Measurements from ENCODE around the gene SMIM13.
A peak's percentile ranks its signal among the peaks of the same experiment; 100 is the strongest.

Gene SMIM13

GRCh38 chr6:11123978-11124377 lies 30.3 kb downstream of the SMIM13 start:
- no peak for DNase-seq

DNA sequence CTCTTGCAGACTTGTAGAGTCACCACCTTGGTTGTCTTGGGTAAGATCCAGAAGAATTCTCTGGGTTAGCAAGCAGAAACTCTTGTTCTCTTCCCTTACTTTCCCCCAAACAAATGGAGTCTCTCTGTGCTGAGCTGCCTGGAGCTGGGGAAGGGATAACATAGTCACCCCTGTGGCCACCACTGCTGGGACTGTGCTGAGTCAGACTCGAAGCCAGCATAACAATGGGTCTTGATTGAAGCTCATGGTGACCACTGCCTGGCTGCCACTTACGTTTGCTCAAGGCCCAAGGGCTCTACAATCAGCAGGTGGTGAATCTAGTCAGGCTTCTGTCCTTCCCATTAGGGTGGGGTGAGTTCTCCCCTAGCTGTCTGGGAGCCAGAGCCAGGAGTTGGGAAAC lies 33.2 kb downstream of the SMIM13 start:
- no peak for DNase-seq

- DNase-seq = no peak
Observed at GRCh38 chr6:11128608-11129007, 35.0 kb downstream of the SMIM13 start.

- DNase-seq = no peak
Observed at GRCh38 chr6:11129908-11130565, 36.4 kb downstream of the SMIM13 start.

DNA sequence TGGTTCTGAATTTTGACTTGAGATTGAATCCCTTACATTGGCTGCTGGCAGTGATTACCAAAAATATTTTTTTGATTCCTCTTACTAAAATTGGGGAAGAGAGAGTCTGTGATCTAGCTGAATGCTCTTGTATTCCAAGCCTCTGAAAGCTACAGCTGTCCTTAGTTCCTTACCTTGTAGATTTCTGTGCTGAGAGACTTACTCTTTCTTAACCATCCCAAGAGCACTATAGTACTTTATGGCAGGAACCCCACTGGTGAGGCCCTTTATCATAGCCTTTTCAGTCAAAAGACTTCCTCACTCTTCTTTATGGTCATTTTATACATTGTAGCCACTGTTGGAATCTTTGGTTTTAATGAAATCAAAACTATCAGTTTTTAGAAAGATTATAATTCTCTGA lies 37.0 kb downstream of the SMIM13 start:
- DNase-seq = no peak

GRCh38 chr6:11132194-11132888 lies 38.7 kb downstream of the SMIM13 start:
- DNase-seq = no peak

- DNase-seq = no peak
Observed at GRCh38 chr6:11133281-11133680, 39.6 kb downstream of the SMIM13 start.

GRCh38 chr6:11136809-11137208 lies 43.2 kb downstream of the SMIM13 start:
- no peak for DNase-seq

DNA sequence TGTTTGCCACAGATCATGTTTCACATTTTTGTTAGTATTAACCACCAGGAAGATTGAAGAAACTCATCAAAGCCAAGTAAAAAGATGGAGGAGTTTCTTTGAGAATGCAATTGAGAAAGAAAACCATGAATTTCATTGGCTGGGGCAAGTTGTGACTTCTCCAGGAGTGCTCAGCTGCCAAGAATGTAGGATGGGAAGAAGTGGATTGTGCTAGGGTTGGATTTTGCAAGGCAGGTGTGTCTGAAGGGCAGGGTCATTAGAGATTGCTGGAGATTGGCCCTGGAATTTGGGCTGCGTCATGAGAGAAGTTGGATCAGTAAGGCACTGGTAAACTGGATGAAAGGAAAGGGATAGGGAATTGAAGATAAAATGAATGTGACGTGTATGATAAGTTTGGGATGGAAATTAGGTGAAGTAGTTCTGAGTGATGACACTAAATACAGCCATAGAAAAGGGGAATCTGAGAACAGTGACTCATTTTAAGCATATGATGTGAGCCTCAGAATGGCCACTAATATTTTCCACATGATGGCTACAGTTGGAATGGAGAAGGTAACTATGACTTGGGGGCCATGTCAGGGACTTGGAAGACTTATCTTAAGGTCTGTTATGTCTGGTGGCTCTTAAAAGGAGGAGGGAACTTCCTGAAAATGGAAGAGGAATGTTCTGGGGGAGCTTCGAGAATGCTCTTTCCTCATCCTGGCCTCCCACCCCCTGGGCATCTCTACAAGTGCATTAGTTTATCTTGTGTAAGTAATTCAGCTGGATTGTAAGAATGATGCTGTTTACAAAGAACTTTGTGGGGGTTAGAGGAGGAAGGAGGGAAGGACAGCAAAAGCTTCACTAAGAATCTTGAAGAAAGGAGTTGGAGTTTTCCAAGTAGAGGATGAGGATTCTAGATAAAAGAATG lies 45.7 kb downstream of the SMIM13 start:
- no peak for DNase-seq

GRCh38 chr6:11140056-11140455 lies 46.4 kb downstream of the SMIM13 start:
- no peak for DNase-seq

GRCh38 chr6:11141295-11141694 lies 47.7 kb downstream of the SMIM13 start:
- DNase-seq = no peak

DNA sequence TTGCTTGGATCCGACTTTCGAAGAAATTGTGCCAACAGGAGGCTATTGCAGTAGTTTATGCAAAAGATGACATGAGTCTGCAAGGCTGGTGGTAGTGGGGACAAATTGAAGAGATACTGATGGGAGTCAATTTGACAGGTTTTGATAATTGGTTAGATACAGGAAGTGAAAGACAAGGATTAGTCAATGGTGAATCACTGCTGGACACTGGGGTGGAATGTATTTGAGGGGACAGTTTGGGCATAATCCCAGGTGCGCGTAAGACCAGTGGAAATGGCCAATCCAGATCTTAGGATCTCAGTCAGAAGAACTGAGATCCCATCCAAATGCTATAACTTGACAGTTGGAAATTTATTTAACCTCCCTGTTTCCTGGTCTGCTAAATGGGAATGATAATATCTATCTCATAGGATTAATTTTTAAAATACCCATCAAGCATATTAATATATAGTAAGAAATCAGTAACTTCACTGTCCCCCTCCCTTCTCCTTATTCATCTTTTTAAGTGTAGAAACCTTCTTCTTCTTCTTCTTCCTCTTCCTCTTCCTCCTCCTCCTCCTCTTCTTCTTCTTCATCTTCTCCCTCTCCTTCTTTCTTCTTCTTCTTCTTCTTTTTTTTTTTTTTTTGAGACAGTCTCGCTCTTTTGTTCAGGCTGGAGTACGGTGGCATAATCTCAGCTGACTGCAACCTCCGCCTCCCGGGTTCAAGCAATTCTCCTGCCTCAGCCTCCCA lies 48.8 kb downstream of the SMIM13 start:
- DNase-seq = no peak

GRCh38 chr6:11143394-11144371 lies 50.0 kb downstream of the SMIM13 start:
- DNase-seq = no peak

DNA sequence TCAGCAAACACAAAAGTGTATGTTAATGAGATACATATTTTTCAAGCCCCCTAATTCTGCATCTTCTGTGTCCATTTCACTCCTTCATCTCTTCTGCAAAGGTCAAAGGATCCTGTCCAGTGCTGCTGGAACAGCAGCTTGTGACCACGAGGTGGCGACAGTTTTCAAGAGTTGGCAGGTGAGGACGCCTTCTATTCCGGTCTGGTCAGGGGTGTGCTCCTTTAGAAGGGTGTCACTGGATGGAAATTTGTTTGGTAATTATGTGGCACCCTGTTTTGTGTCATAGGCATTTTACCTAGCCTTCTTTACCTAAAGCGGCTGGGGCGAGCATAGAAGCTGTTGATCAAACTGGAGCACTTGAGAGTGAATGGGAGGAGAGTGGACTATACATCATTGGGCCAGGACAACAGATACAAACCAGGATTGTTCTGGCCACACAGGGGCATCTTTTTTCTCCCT lies 50.8 kb downstream of the SMIM13 start:
- DNase-seq = peak; percentile 49

DNA sequence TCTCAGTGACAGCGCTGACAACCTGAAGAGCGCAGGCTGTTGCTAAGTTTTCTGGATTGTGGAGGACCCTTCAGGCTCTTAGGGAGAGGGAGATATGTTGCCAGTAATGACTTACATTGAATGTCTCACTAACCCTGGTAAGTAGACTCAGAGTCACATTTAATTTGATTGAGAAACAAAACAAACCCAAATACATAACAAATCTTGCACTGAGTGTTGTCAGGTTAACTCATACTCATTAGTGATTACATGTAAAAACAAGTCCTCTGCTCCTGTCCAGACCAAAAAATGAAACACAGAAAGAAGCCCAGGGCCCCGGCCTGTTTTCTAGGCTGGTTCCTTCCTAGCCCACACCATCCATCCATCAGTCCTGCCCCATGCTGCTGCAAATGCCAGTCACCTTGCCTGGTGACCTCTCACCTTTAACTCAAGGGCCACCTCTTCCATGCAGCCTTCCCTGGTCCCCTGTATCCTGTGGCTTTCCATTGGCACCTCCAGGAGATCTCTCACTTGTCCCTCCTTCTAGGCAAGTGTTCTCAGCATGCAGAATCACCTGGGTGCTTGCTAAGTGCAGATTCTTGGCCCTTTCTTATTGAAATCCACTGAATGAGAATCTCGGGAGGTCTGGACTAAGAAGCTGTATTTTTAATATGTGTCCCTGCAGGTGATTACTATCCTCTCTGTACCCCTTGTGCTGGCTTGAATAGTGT lies 52.6 kb downstream of the SMIM13 start:
- DNase-seq = no peak

DNA sequence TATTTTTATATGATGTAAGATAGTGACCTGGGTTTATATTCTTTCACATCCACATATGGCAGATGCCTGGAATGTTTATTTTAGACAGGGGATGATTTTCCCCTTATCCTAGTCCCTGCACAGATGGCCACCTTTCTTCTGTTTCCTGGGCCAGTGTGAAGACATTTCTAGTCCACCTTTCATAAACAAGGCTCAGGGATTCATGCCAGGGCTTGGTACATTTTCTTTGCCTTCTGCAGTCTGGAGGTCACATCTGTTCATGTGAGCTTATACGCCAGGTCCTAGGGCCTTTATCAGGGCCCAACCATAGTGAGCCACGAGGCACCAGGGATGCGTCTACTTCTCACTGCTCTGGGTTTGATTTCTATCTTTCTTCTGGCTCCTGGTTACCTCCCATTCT lies 55.9 kb downstream of the SMIM13 start:
- no peak for DNase-seq

DNA sequence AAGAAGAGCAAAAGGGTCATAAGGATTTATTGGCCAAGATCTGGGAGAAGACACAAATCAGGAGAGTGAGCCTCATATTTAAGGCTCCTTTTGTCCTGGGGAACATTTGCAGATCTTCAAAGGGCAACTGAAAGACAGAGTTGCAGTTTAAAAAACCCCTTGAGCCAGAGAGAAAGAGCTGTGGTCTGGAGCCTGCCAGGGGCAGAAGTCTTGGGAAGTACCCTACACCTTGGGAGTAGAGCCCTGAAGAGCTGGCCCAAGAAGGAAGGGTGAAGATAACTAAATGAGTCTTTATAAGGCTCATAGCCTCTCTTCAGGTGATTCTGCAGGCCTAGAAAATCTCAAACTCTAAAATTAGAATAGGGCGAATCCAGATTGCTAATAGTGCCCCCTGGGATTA lies 57.9 kb downstream of the SMIM13 start:
- DNase-seq = no peak

DNA sequence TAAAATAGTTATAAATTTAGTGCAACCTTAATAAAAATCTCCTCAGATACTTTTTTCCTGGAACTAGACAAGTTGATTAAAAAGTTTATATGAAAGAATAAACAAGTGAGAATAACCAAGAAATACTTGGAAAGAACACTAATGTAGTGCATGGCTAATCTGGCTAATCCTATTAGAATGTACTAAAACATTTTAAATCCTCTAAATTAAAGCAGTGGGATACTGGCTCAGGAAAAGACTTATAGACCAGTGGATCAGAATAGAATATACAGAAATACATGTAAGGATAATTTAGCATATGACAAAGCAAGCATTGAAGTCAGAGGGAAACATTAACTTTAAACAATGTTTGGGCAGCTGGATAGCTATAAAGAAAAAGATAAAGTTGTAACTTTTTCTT lies 58.9 kb downstream of the SMIM13 start:
- no peak for DNase-seq

GRCh38 chr6:11153447-11153846 lies 59.8 kb downstream of the SMIM13 start:
- no peak for DNase-seq

DNA sequence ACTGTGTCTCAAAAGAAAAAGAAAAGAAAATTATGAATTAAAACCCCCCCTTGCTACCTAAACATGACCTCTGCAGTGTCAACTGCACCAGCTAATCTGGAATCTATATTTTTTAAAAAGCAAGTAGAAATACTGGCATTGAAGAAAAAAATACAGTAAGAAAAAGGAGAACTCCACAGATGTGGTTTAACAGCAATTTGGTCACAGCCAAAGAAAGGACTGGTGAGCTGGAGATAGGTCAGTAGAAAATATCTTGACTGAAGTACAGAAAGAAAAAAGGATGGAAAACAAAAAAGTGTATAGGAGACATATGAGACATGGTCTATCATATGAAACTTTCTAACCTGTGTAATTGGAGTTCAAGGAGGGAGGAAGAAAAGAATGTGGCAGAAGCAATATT lies 62.0 kb downstream of the SMIM13 start:
- no peak for DNase-seq

DNA sequence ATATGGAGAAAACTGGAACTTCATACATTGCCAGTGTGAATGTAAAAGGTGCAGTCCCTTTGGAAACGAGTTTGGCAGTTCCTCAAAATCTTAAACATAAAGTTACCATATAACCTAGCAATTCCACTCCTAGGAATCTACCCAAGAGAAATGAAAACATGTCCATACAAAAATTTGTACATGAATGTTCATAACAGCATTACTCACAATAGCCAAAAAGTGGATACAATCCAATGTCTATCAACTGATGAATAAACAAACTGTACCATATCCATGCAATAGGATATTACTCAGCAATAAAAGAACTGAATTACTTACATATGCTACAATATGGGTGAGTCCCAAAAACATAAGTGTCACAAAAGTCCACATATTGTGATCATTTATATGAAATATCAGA lies 66.6 kb downstream of the SMIM13 start:
- no peak for DNase-seq
